Loucy (cell line): ENCODE results near the gene GABRG3.

Source experiments
- H2AFZ ChIP-seq: fragments of 200-600 bp; sonication (generic); 2 replicates; pipeline ENCODE4 v1.6.0; 2016; ENCODE audit warnings: antibody characterized with exemption, mild to moderate bottlenecking, low read length, moderate library complexity
- H3F3A ChIP-seq: fragments of 200-600 bp; 2 replicates; pipeline ENCODE4 v1.6.0; 2016; ENCODE audit warnings: antibody characterized with exemption, low read depth, mild to moderate bottlenecking
- H3K27me3 ChIP-seq: fragments of 200-600 bp; sonication (generic); 2 replicates; pipeline ENCODE4 v1.6.1; 2014; ENCODE audit warnings: low read length, mild to moderate bottlenecking; ENCODE audit not compliant: insufficient read depth, poor library complexity, severe bottlenecking
- H3K36me3 ChIP-seq: fragments of 200-600 bp; sonication (generic); 2 replicates; pipeline ENCODE4 v1.6.1; 2016; ENCODE audit warnings: low read length; ENCODE audit not compliant: insufficient read depth
- H3K4me1 ChIP-seq: fragments of 200-600 bp; sonication (generic); 2 replicates; pipeline ENCODE4 v1.5.1; 2014; ENCODE audit warnings: low read length, mild to moderate bottlenecking; ENCODE audit not compliant: insufficient read depth, poor library complexity, severe bottlenecking
- H3K4me2 ChIP-seq: fragments of 200-600 bp; sonication (generic); 2 replicates; pipeline ENCODE4 v1.6.0; 2014; ENCODE audit warnings: antibody characterized with exemption, low read length, low read depth, mild to moderate bottlenecking; ENCODE audit not compliant: poor library complexity, severe bottlenecking
- H3K4me3 ChIP-seq: fragments of 200-600 bp; sonication (generic); 2 replicates; pipeline ENCODE4 v1.5.1; 2014; ENCODE audit warnings: low read length, mild to moderate bottlenecking, mixed read lengths; ENCODE audit not compliant: poor library complexity, severe bottlenecking
- H3K79me2 ChIP-seq: fragments of 200-600 bp; sonication (generic); 2 replicates; pipeline ENCODE4 v1.6.1; 2014; ENCODE audit warnings: low read length; ENCODE audit not compliant: insufficient read depth
- H3K9ac ChIP-seq: fragments of 200-600 bp; sonication (generic); 2 replicates; pipeline ENCODE4 v1.6.0; 2014; ENCODE audit warnings: mild to moderate bottlenecking, low read depth, low read length, moderate library complexity; ENCODE audit not compliant: poor library complexity, severe bottlenecking
- H3K9me2 ChIP-seq: fragments of 200-600 bp; sonication (generic); replicated peaks from 2 replicates; pipeline ENCODE4 v1.6.1; 2016; ENCODE audit warnings: low read depth, low read length, mixed read lengths
- H3K9me3 ChIP-seq: fragments of 200-600 bp; sonication (generic); 2 replicates; pipeline ENCODE4 v1.6.1; 2014; ENCODE audit warnings: mild to moderate bottlenecking, antibody characterized with exemption, low read length, low read depth; ENCODE audit not compliant: insufficient read depth
- H4K20me1 ChIP-seq: fragments of 200-600 bp; sonication (generic); 2 replicates; pipeline ENCODE4 v1.6.0; 2014; ENCODE audit warnings: antibody characterized with exemption, low read length, mild to moderate bottlenecking; ENCODE audit not compliant: insufficient read depth, poor library complexity, severe bottlenecking
- CTCF ChIP-seq: fragments of 200-600 bp; sonication (generic); conservative IDR thresholded peaks from 2 replicates; pipeline ENCODE4 v1.5.1; 2014; ENCODE audit warnings: mild to moderate bottlenecking, antibody characterized with exemption, low read length
- EZH2phosphoT487 ChIP-seq: fragments of 200-600 bp; IDR thresholded peaks from 2 replicates; pipeline ENCODE4 v1.6.1; 2018; ENCODE audit warnings: antibody characterized with exemption, mild to moderate bottlenecking, moderate library complexity, borderline replicate concordance

GABRG3 gene

GRCh38 chr15:27353856-27354255, 382.9 kb downstream of the GABRG3 start:
- H3K9me3 ChIP-seq = peaks cover 19% of the 10 kb centered on the region; the same call in 1 of the 2 replicates
- H3K4me1 ChIP-seq = no peaks in the 10 kb centered on the region
- no peak overlapping the region for H3K4me2 ChIP-seq
- no peaks in the 10 kb centered on the region for H3K79me2 ChIP-seq
- no peak overlapping the region for H2AFZ ChIP-seq
- no peaks in the 10 kb centered on the region for H3K36me3 ChIP-seq
- TF ChIP-seq CTCF (no peak), EZH2phosphoT487 (no peak)
- H3K4me3 ChIP-seq = no peak overlapping the region
- no peaks in the 10 kb centered on the region for H3F3A ChIP-seq
- H3K27me3 ChIP-seq = no peaks in the 10 kb centered on the region
- H3K9ac ChIP-seq = no peak overlapping the region
- no peaks in the 10 kb centered on the region for H4K20me1 ChIP-seq
- H3K9me2 ChIP-seq = no peaks in the 10 kb centered on the region

GRCh38 chr15:27358751-27359434, 387.9 kb downstream of the GABRG3 start:
- no peak overlapping the region for H3K4me3 ChIP-seq
- H3K9ac ChIP-seq = no peak overlapping the region
- H3K9me3 ChIP-seq = peaks cover 5% of the 10 kb centered on the region; the same call in 1 of the 2 replicates
- TF ChIP-seq EZH2phosphoT487 (no peak), CTCF (peak; percentile 42)
- H3K4me1 ChIP-seq = no peaks in the 10 kb centered on the region
- H3K4me2 ChIP-seq = no peak overlapping the region
- no peaks in the 10 kb centered on the region for H4K20me1 ChIP-seq
- no peaks in the 10 kb centered on the region for H3K36me3 ChIP-seq
- H3F3A ChIP-seq = no peaks in the 10 kb centered on the region
- no peaks in the 10 kb centered on the region for H3K79me2 ChIP-seq
- H2AFZ ChIP-seq = no peak overlapping the region
- no peaks in the 10 kb centered on the region for H3K9me2 ChIP-seq
- H3K27me3 ChIP-seq = no peaks in the 10 kb centered on the region

- Histone ChIP-seq H3K4me3 (no peak overlapping the region), H3K9ac (no peak overlapping the region), H4K20me1 (no peaks in the 10 kb centered on the region), H3K4me2 (no peak overlapping the region), H3K36me3 (no peaks in the 10 kb centered on the region), H3K27me3 (no peaks in the 10 kb centered on the region), H2AFZ (no peak overlapping the region), H3K9me3 (peaks cover 5% of the 10 kb centered on the region; the same call in 1 of the 2 replicates), H3F3A (no peaks in the 10 kb centered on the region), H3K4me1 (no peaks in the 10 kb centered on the region), H3K9me2 (no peaks in the 10 kb centered on the region), H3K79me2 (no peaks in the 10 kb centered on the region)
- TF ChIP-seq CTCF = no peak
- no peak for TF ChIP-seq EZH2phosphoT487
Measured at GRCh38 chr15:27359586-27359985, 388.6 kb downstream of the GABRG3 start.
